ENCODE measurements around the gene IGFBP7. TPM values are rescaled to one million over a fixed set of nuclear protein-coding genes. Genes with fewer than 3 reads are reported as not detected.

Gene IGFBP7
- total and polyA plus RNA-seq, 9 donors = 101 to 153 (median 131) TPM

- DNase-seq = no peak
- H3K27me3 ChIP-seq (ENCODE audit: control insufficient read depth, insufficient read depth, low read length) = no peaks in the 10 kb centered on the region
- no peaks in the 10 kb centered on the region for H3K4me1 ChIP-seq (ENCODE audit: control insufficient read depth, insufficient read depth, low read length)
- H3K9me3 ChIP-seq (replicated peaks; ENCODE audit: control insufficient read depth, low read depth, low read length) = no peaks in the 10 kb centered on the region
- no peak overlapping the region for H3K27ac ChIP-seq (ENCODE audit: low read length)
- no CpG with 5 or more reads among the region's 5 CpGs for WGBS (ENCODE audit: insufficient coverage)
- H3K36me3 ChIP-seq (ENCODE audit: control insufficient read depth, insufficient read depth, low read length) = peaks cover 39% of the 10 kb centered on the region
- no peak overlapping the region for H3K4me3 ChIP-seq (ENCODE audit: low read length)
Measured at GRCh38 chr4:57020467-57021101, 89.6 kb downstream of the IGFBP7 start.

DNA sequence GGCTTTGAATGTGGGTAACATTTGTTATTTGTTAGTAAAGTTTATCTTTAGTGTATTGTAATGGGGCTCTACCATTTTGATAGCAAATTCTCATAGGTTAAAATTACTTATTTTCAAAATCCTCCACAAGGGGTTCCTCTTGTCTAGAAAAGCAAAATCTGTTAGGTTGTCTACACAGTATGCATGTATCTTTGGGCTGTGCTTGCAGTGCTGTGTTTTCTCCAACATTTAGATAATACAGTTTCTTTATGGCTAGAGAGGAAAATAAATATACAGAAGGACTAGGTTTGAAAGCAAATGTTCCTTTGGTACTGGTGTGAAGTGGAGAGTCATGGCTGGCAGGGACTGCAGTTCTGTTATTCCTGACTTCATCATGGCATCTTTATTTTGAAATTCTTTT, 91.2 kb downstream of the IGFBP7 start:
- DNase-seq = no peak
- Histone ChIP-seq H3K4me3 (ENCODE audit: low read length) (no peak overlapping the region), H3K27me3 (ENCODE audit: control insufficient read depth, insufficient read depth, low read length) (no peaks in the 10 kb centered on the region), H3K4me1 (ENCODE audit: control insufficient read depth, insufficient read depth, low read length) (no peaks in the 10 kb centered on the region), H3K36me3 (ENCODE audit: control insufficient read depth, insufficient read depth, low read length) (peaks cover 39% of the 10 kb centered on the region), H3K27ac (ENCODE audit: low read length) (no peak overlapping the region), H3K9me3 (replicated peaks; ENCODE audit: control insufficient read depth, low read depth, low read length) (no peaks in the 10 kb centered on the region)

GRCh38 chr4:57013543-57014120, 96.6 kb downstream of the IGFBP7 start:
- no peaks in the 10 kb centered on the region for H3K27me3 ChIP-seq (ENCODE audit: control insufficient read depth, insufficient read depth, low read length)
- no peaks in the 10 kb centered on the region for H3K4me1 ChIP-seq (ENCODE audit: control insufficient read depth, insufficient read depth, low read length)
- no peak overlapping the region for H3K4me3 ChIP-seq (ENCODE audit: low read length)
- no CpG with 5 or more reads among the region's 4 CpGs for WGBS (ENCODE audit: insufficient coverage)
- no peak overlapping the region for H3K27ac ChIP-seq (ENCODE audit: low read length)
- peaks cover 49% of the 10 kb centered on the region for H3K36me3 ChIP-seq (ENCODE audit: control insufficient read depth, insufficient read depth, low read length)
- no peak for DNase-seq
- H3K9me3 ChIP-seq (replicated peaks; ENCODE audit: control insufficient read depth, low read depth, low read length) = no peaks in the 10 kb centered on the region

DNA sequence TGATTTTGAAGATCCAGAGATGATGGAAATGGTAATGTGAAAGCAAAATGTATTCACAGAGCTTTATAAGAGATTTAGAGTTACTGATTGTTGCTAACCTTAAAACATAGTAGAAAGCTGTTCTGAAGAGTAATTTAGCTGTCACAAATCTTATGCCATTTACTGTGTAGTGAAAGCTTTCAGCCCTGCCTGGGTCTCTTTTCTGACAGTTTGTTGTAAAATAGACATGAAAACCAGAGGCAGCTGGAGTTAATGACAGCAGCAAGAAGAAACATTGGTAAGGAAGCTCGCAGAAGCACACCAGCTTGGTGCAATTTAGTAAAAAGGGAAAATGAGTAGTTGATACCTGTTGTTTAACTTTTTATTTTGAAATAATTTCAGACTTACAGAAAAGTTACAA, 110.4 kb downstream of the IGFBP7 start:
- peaks cover 7% of the 10 kb centered on the region for H3K4me1 ChIP-seq (ENCODE audit: control insufficient read depth, insufficient read depth, low read length)
- H3K4me3 ChIP-seq (ENCODE audit: low read length) = no peak overlapping the region
- no CpG with 5 or more reads among the region's 1 CpG for WGBS (ENCODE audit: insufficient coverage)
- no peaks in the 10 kb centered on the region for H3K27me3 ChIP-seq (ENCODE audit: control insufficient read depth, insufficient read depth, low read length)
- no peaks in the 10 kb centered on the region for H3K9me3 ChIP-seq (replicated peaks; ENCODE audit: control insufficient read depth, low read depth, low read length)
- no peak for DNase-seq
- H3K27ac ChIP-seq (ENCODE audit: low read length) = no peak overlapping the region
- H3K36me3 ChIP-seq (ENCODE audit: control insufficient read depth, insufficient read depth, low read length) = peaks cover 55% of the 10 kb centered on the region

GRCh38 chr4:56995525-56995924, 114.7 kb downstream of the IGFBP7 start:
- Histone ChIP-seq H3K27me3 (ENCODE audit: control insufficient read depth, insufficient read depth, low read length) (no peaks in the 10 kb centered on the region), H3K4me3 (ENCODE audit: low read length) (no peak overlapping the region), H3K4me1 (ENCODE audit: control insufficient read depth, insufficient read depth, low read length) (peaks cover 7% of the 10 kb centered on the region), H3K27ac (ENCODE audit: low read length) (peak overlapping the region; percentile 78), H3K9me3 (replicated peaks; ENCODE audit: control insufficient read depth, low read depth, low read length) (no peaks in the 10 kb centered on the region), H3K36me3 (ENCODE audit: control insufficient read depth, insufficient read depth, low read length) (peaks cover 41% of the 10 kb centered on the region)
- DNase-seq = peak; percentile 91
- WGBS (ENCODE audit: insufficient coverage) = 19% methylated on average over 4 of the region's 7 CpGs

DNA sequence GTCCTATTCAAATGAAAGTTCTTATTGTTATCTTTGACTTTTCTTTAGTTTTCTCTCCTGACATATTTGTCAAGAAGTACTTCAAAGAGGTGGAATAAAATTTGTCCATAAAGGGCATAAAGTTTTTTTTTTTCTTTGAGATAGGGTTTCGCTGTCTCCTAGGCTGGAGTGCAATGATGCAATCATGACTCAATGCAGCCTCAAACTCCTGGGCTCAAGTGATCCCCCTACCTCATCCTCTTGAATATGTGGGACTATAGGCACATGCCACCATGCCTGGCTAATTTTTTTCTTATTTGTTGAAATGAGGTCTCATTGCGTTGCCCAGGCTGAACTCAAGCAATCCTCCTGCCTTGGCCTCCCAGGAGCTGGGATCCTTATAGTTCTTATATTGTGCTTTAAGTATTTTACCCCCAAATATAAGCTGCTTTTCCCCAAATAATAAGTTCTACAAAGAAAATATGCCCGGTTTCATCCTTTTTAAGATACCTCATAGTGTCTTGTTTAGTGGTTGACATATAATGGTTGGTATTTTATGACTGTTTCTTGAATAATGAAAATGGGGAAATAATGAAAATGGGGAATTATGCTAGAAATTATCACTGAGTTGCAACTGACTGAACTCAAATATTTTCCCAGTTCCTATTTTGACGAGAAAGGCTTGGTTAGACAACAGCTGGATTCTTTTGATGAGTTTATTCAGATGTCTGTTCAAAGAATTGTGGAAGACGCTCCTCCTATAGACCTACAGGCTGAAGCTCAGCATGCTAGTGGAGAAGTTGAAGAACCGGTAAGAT, 119.9 kb downstream of the IGFBP7 start:
- DNase-seq = no peak
- no CpG with 5 or more reads among the region's 6 CpGs for WGBS (ENCODE audit: insufficient coverage)
- H3K36me3 ChIP-seq (ENCODE audit: control insufficient read depth, insufficient read depth, low read length) = peaks cover 31% of the 10 kb centered on the region
- H3K4me1 ChIP-seq (ENCODE audit: control insufficient read depth, insufficient read depth, low read length) = peaks cover under 1% of the 10 kb centered on the region
- H3K27me3 ChIP-seq (ENCODE audit: control insufficient read depth, insufficient read depth, low read length) = no peaks in the 10 kb centered on the region
- no peaks in the 10 kb centered on the region for H3K9me3 ChIP-seq (replicated peaks; ENCODE audit: control insufficient read depth, low read depth, low read length)
- H3K27ac ChIP-seq (ENCODE audit: low read length) = no peak overlapping the region
- no peak overlapping the region for H3K4me3 ChIP-seq (ENCODE audit: low read length)

DNA sequence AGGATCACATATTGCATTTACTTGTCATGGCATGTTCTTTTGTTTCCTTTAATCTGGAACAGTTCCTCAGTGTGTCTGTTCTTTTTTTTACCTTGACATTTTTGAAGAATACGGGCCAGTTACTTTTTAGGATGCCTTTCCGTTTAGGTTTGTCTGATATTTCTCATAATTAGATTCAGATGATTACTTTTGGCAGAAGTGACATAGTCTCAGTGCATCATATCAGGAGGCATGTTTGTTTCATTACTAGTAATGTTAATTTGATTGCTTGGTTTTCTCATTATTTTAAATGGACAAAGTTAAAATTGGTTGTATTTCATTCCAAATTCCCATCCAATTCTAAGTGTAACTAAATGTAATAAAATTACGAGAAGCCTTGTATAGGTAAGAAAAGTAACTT, 123.2 kb downstream of the IGFBP7 start:
- Histone ChIP-seq H3K9me3 (replicated peaks; ENCODE audit: control insufficient read depth, low read depth, low read length) (no peaks in the 10 kb centered on the region), H3K4me1 (ENCODE audit: control insufficient read depth, insufficient read depth, low read length) (no peaks in the 10 kb centered on the region), H3K36me3 (ENCODE audit: control insufficient read depth, insufficient read depth, low read length) (peaks cover 31% of the 10 kb centered on the region), H3K4me3 (ENCODE audit: low read length) (no peak overlapping the region), H3K27me3 (ENCODE audit: control insufficient read depth, insufficient read depth, low read length) (no peaks in the 10 kb centered on the region), H3K27ac (ENCODE audit: low read length) (no peak overlapping the region)
- no CpG with 5 or more reads among the region's 3 CpGs for WGBS (ENCODE audit: insufficient coverage)
- DNase-seq = no peak

GRCh38 chr4:56986192-56986591, 124.0 kb downstream of the IGFBP7 start:
- H3K27ac ChIP-seq (ENCODE audit: low read length) = no peak overlapping the region
- no peak for DNase-seq
- H3K27me3 ChIP-seq (ENCODE audit: control insufficient read depth, insufficient read depth, low read length) = no peaks in the 10 kb centered on the region
- H3K36me3 ChIP-seq (ENCODE audit: control insufficient read depth, insufficient read depth, low read length) = peaks cover 27% of the 10 kb centered on the region
- H3K4me1 ChIP-seq (ENCODE audit: control insufficient read depth, insufficient read depth, low read length) = no peaks in the 10 kb centered on the region
- no peaks in the 10 kb centered on the region for H3K9me3 ChIP-seq (replicated peaks; ENCODE audit: control insufficient read depth, low read depth, low read length)
- H3K4me3 ChIP-seq (ENCODE audit: low read length) = no peak overlapping the region
- WGBS (ENCODE audit: insufficient coverage) = no CpG with 5 or more reads among the region's 1 CpG

- peaks cover 5% of the 10 kb centered on the region for H3K4me1 ChIP-seq (ENCODE audit: control insufficient read depth, insufficient read depth, low read length)
- no peaks in the 10 kb centered on the region for H3K27me3 ChIP-seq (ENCODE audit: control insufficient read depth, insufficient read depth, low read length)
- WGBS (ENCODE audit: insufficient coverage) = no CpG with 5 or more reads among the region's 4 CpGs
Measured at GRCh38 chr4:56981795-56982201, 128.4 kb downstream of the IGFBP7 start.

More at GRCh38 chr4:56981795-56982201, 128.4 kb downstream of the IGFBP7 start:
- Histone ChIP-seq H3K36me3 (ENCODE audit: control insufficient read depth, insufficient read depth, low read length) (peaks cover 10% of the 10 kb centered on the region), H3K27ac (ENCODE audit: low read length) (no peak overlapping the region), H3K4me3 (ENCODE audit: low read length) (no peak overlapping the region), H3K9me3 (replicated peaks; ENCODE audit: control insufficient read depth, low read depth, low read length) (no peaks in the 10 kb centered on the region)
- no peak for DNase-seq

Measured in muscle of leg (tissue), 11 donors.